RWPE2 (cell line): ENCODE results near the gene CLDN6.

Experiments used
- ATAC-seq: fragments of 200-7000 bp; cut with Tn5 transposase; 3 replicates; pipeline ENCODE4 v1.9.1; 2021; ENCODE audit warnings: low read depth
- DNase-seq: peaks from one replicate; pipeline ENCODE4 v3.0.0-alpha.2; 2020; ENCODE audit warnings: low spot score
- H3K27ac ChIP-seq: fragments of 450-650 bp; 2 replicates; pipeline ENCODE4 v1.5.1; 2017; ENCODE audit warnings: mild to moderate bottlenecking; ENCODE audit not compliant: poor library complexity, severe bottlenecking
- H3K27me3 ChIP-seq: fragments of 250-450 bp; sonication (Bioruptor Pico); 2 replicates; pipeline ENCODE4 v1.5.1; 2021; ENCODE audit warnings: mild to moderate bottlenecking, moderate library complexity; ENCODE audit not compliant: insufficient read depth, poor library complexity, severe bottlenecking
- H3K36me3 ChIP-seq: fragments of 250-450 bp; sonication (Bioruptor Pico); 2 replicates; pipeline ENCODE4 v1.5.1; 2020; ENCODE audit warnings: low read depth, mild to moderate bottlenecking, moderate library complexity
- H3K4me1 ChIP-seq: fragments of 250-450 bp; sonication (Bioruptor Pico); 2 replicates; pipeline ENCODE4 v1.5.1; 2021; ENCODE audit warnings: mild to moderate bottlenecking, moderate library complexity; ENCODE audit not compliant: insufficient read depth, poor library complexity, severe bottlenecking
- H3K4me3 ChIP-seq: fragments of 250-450 bp; sonication (Bioruptor Pico); 2 replicates; pipeline ENCODE4 v1.5.1; 2021; ENCODE audit warnings: mild to moderate bottlenecking, moderate library complexity; ENCODE audit not compliant: severe bottlenecking
- H3K9me3 ChIP-seq: fragments of 250-450 bp; sonication (Bioruptor Pico); 2 replicates; pipeline ENCODE4 v1.5.1; 2021; ENCODE audit warnings: mild to moderate bottlenecking, moderate library complexity; ENCODE audit not compliant: severe bottlenecking
- TF ChIP-seq, protein P1 (sequence below): fragments of 450-650 bp; IDR thresholded peaks from one replicate; pipeline ENCODE4 v1.5.1; 2017; ENCODE audit warnings: mild to moderate bottlenecking, moderate library complexity; ENCODE audit not compliant: poor library complexity, severe bottlenecking

Gene CLDN6

DNA sequence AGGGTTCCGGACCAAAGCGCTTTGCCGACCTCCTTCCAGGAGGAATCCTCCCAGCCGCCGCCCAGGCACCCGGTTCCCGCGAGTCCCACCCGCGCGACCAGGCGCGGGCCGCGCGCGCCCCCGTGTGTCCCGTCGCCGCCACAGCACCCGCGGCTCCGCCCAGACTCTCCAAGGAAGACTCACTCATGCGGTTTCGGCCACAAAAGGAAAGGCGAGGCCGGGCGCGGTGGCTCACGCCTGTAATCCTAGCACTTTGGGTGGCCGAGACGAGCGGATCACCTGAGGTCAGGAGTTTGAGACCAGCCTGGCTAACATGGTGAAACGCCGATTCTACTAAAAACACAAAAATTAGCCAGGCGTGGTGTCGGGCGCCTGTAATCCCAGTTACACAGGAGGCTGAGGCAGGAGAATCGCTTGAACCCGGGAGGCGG lies 34.3 kb downstream of the CLDN6 start:
- peaks cover 8% of the 10 kb centered on the region for H3K4me1 ChIP-seq
- TF ChIP-seq, protein P1, sequence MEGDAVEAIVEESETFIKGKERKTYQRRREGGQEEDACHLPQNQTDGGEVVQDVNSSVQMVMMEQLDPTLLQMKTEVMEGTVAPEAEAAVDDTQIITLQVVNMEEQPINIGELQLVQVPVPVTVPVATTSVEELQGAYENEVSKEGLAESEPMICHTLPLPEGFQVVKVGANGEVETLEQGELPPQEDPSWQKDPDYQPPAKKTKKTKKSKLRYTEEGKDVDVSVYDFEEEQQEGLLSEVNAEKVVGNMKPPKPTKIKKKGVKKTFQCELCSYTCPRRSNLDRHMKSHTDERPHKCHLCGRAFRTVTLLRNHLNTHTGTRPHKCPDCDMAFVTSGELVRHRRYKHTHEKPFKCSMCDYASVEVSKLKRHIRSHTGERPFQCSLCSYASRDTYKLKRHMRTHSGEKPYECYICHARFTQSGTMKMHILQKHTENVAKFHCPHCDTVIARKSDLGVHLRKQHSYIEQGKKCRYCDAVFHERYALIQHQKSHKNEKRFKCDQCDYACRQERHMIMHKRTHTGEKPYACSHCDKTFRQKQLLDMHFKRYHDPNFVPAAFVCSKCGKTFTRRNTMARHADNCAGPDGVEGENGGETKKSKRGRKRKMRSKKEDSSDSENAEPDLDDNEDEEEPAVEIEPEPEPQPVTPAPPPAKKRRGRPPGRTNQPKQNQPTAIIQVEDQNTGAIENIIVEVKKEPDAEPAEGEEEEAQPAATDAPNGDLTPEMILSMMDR, result peak; percentile 95
- no peak for DNase-seq
- H3K27ac ChIP-seq, result peak overlapping the region; percentile 71
- no peaks in the 10 kb centered on the region for H3K27me3 ChIP-seq
- H3K9me3 ChIP-seq, result no peaks in the 10 kb centered on the region
- peak overlapping the region; percentile 19 for H3K4me3 ChIP-seq
- ATAC-seq, result peak; percentile 59
- peaks cover 4% of the 10 kb centered on the region for H3K36me3 ChIP-seq

DNA sequence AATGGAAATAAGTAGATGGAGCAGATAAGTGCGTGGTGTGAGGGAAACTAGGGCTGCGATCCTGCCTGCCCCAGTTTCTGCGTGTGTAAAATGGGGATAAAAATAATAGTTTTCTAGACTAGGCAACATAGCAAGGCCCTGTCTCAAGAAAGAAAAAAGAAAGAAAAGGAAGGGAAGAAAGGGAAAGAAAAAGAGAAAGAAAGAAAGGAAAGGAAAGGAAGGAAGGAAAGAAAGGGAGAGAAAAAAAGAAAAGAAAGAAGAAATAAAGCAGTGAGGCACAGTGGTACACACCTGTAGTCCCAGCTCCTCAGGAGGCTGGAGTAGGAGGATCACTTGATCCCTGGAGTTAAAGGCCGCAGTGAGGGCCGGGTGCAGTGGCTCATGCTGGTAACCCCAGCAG lies 35.6 kb downstream of the CLDN6 start:
- Histone ChIP-seq H3K27me3 (no peaks in the 10 kb centered on the region), H3K4me1 (peaks cover 11% of the 10 kb centered on the region), H3K9me3 (no peaks in the 10 kb centered on the region), H3K27ac (peak overlapping the region; percentile 71), H3K36me3 (peaks cover 17% of the 10 kb centered on the region), H3K4me3 (no peak overlapping the region)
- no peak for DNase-seq
- TF ChIP-seq, protein P1, result no peak
- ATAC-seq, result no peak

DNA sequence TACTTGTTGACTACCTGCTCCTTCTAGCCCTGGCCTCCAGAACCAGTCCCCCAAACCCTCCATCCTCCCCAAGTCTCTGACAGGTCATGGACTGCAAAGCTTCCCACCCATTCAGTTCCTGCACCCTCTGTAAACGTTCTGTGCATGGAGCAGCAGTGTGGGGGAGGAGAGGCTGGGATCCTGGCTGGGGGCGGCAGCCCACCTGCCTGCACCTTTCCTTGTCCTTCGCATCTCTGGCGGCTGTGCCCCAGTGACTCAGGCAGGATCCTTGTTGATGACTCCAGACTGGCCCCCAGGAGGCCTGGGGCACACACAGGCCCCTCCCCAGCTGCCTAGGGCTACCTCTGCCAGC lies 36.1 kb downstream of the CLDN6 start:
- Histone ChIP-seq H3K9me3 (no peaks in the 10 kb centered on the region), H3K27ac (peak overlapping the region; percentile 71), H3K27me3 (no peaks in the 10 kb centered on the region), H3K36me3 (peaks cover 22% of the 10 kb centered on the region), H3K4me3 (no peak overlapping the region), H3K4me1 (peaks cover 11% of the 10 kb centered on the region)
- no peak for ATAC-seq
- DNase-seq, result no peak
- TF ChIP-seq, protein P1, result no peak

DNA sequence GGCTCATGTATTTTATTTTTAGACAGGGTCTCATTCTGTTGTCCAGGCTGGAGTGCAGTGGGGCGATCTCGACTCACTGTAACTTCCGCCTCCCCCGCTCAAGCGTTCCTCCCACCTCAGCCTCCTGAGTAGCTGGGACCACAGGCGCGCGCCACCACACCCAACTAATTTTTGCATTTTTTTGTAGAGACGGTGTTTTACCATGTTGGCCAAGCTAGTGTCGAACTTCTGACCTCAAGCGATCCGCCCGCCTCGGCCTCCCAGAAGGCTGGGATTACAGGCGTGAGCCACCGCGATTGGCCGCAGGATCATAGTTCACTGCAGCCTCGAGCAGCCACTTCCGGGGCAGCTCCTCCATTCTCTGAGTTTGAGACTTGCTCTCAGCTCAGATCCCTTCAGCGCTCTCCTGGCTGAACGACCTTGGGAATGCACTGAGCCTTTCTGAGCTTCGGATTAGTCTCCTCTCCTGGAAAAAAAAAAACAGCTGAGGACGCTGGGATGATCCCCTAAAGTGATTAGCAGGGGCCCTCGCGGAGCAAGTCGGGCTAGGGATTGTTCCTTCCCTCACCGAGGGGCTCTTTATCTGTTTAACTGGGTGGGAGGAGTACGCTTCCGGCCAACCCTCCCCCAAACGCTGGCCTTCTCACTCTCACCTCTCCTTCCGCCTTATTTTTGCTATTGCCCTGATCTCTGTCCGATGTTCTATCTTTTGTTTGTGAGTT lies 36.6 kb downstream of the CLDN6 start:
- DNase-seq (no peak), ATAC-seq (no peak)
- Histone ChIP-seq H3K27ac (peak overlapping the region; percentile 71), H3K36me3 (peaks cover 26% of the 10 kb centered on the region), H3K4me1 (peaks cover 11% of the 10 kb centered on the region), H3K4me3 (no peak overlapping the region), H3K9me3 (no peaks in the 10 kb centered on the region), H3K27me3 (no peaks in the 10 kb centered on the region)
- TF ChIP-seq, protein P1, result no peak
